ENCODE measurements around the gene ARHGAP4.

- TF ChIP-seq CTCF (IDR thresholded peaks at IDR 0.05) (no peak), POLR2AphosphoS5 (IDR thresholded peaks at IDR 0.05) (no peak)
Measured at GRCh38 chrX:153921511-153922446, 4.3 kb downstream of the ARHGAP4 start.
